ENCODE results near the gene LAD1. TPM values are rescaled to one million over a fixed set of nuclear protein-coding genes. Genes with fewer than 3 reads are reported as not detected.
A peak's percentile ranks its signal among the peaks of the same experiment; 100 is the strongest.

Gene LAD1
- polyA plus RNA-seq, 1 experiment: 0.04 TPM

DNA sequence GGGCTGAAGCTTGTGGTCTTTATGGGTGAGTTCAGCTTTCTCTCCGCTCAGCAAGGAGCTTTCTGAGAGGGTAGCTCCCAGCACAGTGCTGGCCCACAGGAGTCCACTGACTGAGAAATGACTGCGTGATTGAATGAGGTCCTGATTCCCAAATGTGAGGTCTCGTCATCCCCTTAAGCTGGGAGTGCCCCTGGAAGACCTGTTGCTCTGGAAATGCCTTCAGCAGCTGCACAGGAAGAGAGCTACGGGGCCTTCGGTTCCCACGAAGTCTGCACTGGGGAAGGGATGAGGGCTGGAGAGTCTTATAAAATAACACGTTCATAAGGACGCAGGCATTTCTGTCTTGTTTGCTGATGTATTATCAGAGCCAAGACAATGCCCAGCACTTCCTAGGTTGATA is 35.7 kb downstream of the LAD1 start:
- ChIA-PET POLR2A (no interaction called here), CTCF (interaction anchor here (0.7 to 6.4 kb wide), 5 partner anchors 9 to 408 kb away, joined by 3 to 89 read pairs (median 3); no protein-coding TSS in a partner anchor)
- no peak overlapping the region for H3K4me3 ChIP-seq (ENCODE audit: low read depth, low read length)

DNA sequence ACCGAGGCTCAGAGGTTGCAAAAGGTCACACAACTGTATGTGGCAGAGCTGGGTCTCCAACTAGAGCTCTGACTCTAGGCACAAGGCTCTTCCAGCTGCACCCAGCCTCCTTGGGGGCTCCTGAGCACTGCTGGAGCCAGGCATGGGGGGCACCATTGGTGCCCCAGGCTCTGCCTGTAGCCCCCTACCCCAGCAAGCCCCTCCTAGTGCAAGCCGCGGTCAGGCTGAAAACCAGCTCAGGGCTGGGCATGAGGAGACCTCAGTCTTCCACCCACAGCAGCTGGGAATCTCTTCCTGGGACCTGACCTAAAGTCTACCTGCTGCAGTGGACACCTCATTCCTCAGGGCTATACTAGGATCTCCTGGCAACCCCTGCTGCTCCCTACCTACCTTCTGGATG is 36.2 kb downstream of the LAD1 start:
- ChIA-PET CTCF (interaction anchor here (0.6 to 6.4 kb wide), 7 partner anchors 10 to 108 kb away, joined by 3 to 89 read pairs (median 3); no protein-coding TSS in a partner anchor), POLR2A (no interaction called here)
- no peak overlapping the region for H3K27ac ChIP-seq (ENCODE audit: low read depth, low read length)
- no peaks in the 10 kb centered on the region for H3K9me3 ChIP-seq (ENCODE audit: control insufficient read depth, insufficient read depth, low read length)
- H3K27me3 ChIP-seq (ENCODE audit: control insufficient read depth, insufficient read depth, low read length): peaks cover 46% of the 10 kb centered on the region
- H3K4me3 ChIP-seq (ENCODE audit: low read depth, low read length): no peak overlapping the region
- no peak for DNase-seq (ENCODE audit: low read depth, low spot score)
- TF ChIP-seq, protein P1, sequence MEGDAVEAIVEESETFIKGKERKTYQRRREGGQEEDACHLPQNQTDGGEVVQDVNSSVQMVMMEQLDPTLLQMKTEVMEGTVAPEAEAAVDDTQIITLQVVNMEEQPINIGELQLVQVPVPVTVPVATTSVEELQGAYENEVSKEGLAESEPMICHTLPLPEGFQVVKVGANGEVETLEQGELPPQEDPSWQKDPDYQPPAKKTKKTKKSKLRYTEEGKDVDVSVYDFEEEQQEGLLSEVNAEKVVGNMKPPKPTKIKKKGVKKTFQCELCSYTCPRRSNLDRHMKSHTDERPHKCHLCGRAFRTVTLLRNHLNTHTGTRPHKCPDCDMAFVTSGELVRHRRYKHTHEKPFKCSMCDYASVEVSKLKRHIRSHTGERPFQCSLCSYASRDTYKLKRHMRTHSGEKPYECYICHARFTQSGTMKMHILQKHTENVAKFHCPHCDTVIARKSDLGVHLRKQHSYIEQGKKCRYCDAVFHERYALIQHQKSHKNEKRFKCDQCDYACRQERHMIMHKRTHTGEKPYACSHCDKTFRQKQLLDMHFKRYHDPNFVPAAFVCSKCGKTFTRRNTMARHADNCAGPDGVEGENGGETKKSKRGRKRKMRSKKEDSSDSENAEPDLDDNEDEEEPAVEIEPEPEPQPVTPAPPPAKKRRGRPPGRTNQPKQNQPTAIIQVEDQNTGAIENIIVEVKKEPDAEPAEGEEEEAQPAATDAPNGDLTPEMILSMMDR (IDR thresholded peaks at IDR 0.05; ENCODE audit: low read depth, low read length): no peak

More for the DNA sequence above, 35.7 kb downstream of the LAD1 start:
- TF ChIP-seq, protein P1 (IDR thresholded peaks at IDR 0.05; ENCODE audit: low read depth, low read length): no peak
- Histone ChIP-seq H3K9me3 (ENCODE audit: control insufficient read depth, insufficient read depth, low read length) (no peaks in the 10 kb centered on the region), H3K27me3 (ENCODE audit: control insufficient read depth, insufficient read depth, low read length) (peaks cover 52% of the 10 kb centered on the region), H3K27ac (ENCODE audit: low read depth, low read length) (no peak overlapping the region)
- no peak for DNase-seq (ENCODE audit: low read depth, low spot score)

DNA sequence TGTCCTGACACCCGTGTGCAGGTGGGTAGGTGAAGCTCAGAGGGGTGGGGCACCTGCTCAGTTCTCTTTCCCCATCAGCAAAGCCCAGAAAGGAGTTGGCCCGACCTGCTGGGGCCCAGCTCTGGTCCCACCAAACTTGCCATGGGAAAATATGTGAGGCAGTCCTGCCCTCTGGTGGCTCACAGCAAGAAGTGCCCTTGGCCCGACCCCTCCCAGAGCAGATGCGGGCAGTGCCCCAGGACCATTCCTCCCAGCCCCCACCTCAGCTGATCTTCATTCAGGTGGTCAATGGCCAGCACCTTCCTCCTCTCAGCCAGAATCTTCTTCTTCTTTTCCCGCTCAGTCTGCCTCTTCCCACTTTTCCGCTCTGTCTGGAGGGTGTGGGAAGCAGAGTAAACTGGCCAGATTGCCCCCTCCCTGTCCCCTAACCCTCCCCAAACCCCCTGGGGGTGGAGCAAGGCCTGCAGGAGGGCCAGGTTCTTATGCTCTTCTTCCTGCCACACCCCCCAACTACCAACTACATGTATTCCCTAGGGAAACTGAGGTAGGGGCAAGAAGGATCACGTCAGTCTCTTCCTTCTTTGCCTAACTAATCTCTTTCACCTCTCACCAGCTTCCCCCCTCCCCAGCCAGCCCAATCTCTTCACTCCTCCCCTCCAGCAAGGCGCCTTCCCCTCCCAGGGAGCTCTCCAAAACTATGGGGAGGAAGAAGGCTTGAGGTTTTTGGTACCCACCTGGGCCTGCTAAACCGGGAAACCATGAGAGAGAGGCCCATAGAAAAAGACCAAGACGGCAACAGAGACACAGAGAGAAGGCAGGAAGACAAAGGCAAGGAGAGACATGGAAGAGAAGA is 37.2 kb downstream of the LAD1 start:
- Histone ChIP-seq H3K9me3 (ENCODE audit: control insufficient read depth, insufficient read depth, low read length) (no peaks in the 10 kb centered on the region), H3K4me3 (ENCODE audit: low read depth, low read length) (no peak overlapping the region), H3K27ac (ENCODE audit: low read depth, low read length) (no peak overlapping the region), H3K27me3 (ENCODE audit: control insufficient read depth, insufficient read depth, low read length) (peaks cover 37% of the 10 kb centered on the region)
- DNase-seq (ENCODE audit: low read depth, low spot score): no peak
- ChIA-PET POLR2A (interaction anchor here (0.6 kb wide), 1 partner anchor 74 kb away, joined by 4 read pairs; no protein-coding TSS in a partner anchor), CTCF (interaction anchor here (0.6 to 6.4 kb wide), 19 partner anchors 11 to 135 kb away, joined by 3 to 89 read pairs (median 3); no protein-coding TSS in a partner anchor)
- TF ChIP-seq, protein P1 (IDR thresholded peaks at IDR 0.05; ENCODE audit: low read depth, low read length): peak; percentile 84

DNA sequence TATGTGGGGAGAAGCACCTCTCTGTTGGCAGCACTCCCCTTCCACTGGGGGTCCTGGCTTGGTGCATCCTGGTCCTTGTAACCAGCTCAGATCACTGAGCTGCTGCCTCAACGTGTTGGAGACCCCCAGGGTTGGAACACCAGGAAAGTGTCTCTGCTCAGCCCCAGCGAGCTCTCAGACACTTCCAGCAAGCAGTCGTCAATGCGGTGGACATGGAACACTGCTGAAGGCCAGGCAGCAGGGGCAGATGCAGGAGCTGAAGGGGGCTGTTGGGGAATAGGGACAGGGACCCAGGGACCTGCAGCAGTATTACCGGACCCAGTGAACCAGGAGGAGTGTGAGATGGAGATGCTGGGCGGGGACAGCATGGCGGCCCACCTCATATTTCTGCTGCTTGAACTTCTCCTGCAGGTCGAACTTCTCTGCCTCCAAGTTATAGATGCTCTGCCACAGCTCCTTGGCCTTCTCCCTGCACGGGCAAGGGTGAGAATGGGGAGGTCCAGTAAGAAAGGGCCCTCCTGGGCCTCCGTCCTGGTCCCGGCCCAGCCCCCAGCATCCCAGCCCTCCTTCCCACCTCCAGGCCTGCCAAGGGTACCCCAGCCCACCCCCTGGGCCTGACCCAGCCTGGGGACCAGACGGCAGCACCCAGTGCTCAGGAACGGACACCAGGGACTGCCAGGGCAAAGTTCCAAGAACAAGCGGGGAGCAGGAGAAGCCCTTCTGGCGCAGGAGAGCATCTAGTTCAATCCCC is 38.0 kb downstream of the LAD1 start:
- no peak for DNase-seq (ENCODE audit: low read depth, low spot score)
- no peaks in the 10 kb centered on the region for H3K9me3 ChIP-seq (ENCODE audit: control insufficient read depth, insufficient read depth, low read length)
- H3K27me3 ChIP-seq (ENCODE audit: control insufficient read depth, insufficient read depth, low read length): peaks cover 33% of the 10 kb centered on the region
- no peak overlapping the region for H3K4me3 ChIP-seq (ENCODE audit: low read depth, low read length)
- TF ChIP-seq, protein P1 (IDR thresholded peaks at IDR 0.05; ENCODE audit: low read depth, low read length): no peak
- CTCF ChIA-PET: interaction anchor here (0.6 to 6.4 kb wide), 16 partner anchors 13 to 135 kb away, joined by 3 to 89 read pairs (median 3); no protein-coding TSS in a partner anchor
- POLR2A ChIA-PET: interaction anchor here (0.6 kb wide), 2 partner anchors 74 to 843 kb away, joined by 4 to 5 read pairs; no protein-coding TSS in a partner anchor
- H3K27ac ChIP-seq (ENCODE audit: low read depth, low read length): no peak overlapping the region
